CD14-positive monocyte (primary cell): ENCODE data around the gene SRP9. TPM values are rescaled to one million over a fixed set of nuclear protein-coding genes. Genes with fewer than 3 reads are reported as not detected.

Source experiments
- DNase-seq, 3 donors: peaks; one replicate each; pipeline ENCODE4 v3.0.0-alpha.2; 2011 to 2022
- H2AFZ ChIP-seq: 2 replicates; pipeline ENCODE4 v1.6.0; 2012; ENCODE audit warnings: mild to moderate bottlenecking, low read depth, low read length, inconsistent platforms; ENCODE audit not compliant: insufficient read depth, poor library complexity, severe bottlenecking
- H3K27ac ChIP-seq, 2 donors: 1 replicate in 1 of 2; 2 replicates in 1 of 2; pipeline ENCODE4 v1.5.1; 2012 to 2013; ENCODE audit warnings: low read length in 2 of 2, control low read depth in 1 of 2, inconsistent platforms in 1 of 2, low read depth in 1 of 2, mild to moderate bottlenecking in 1 of 2
- H3K27me3 ChIP-seq, 2 donors: one replicate each; pipeline versions ENCODE4 v1.6.0 to v1.6.1; 2011 to 2013; ENCODE audit warnings: low read length in 2 of 2; ENCODE audit not compliant: control insufficient read depth in 2 of 2, insufficient read depth in 2 of 2
- H3K36me3 ChIP-seq, 2 donors: replicated peaks in 1 of 2; 1 replicate in 1 of 2; 2 replicates in 1 of 2; pipeline versions ENCODE4 v1.5.1 to v1.6.1; 2012 to 2013; ENCODE audit warnings: low read length in 2 of 2, control low read depth in 1 of 2, inconsistent platforms in 1 of 2, mild to moderate bottlenecking in 1 of 2; ENCODE audit not compliant: insufficient read depth in 2 of 2, control insufficient read depth in 1 of 2
- H3K4me1 ChIP-seq, 2 donors: 1 replicate in 1 of 2; 2 replicates in 1 of 2; pipeline versions ENCODE4 v1.5.1 to v1.6.1; 2012 to 2013; ENCODE audit warnings: low read length in 2 of 2, control low read depth in 1 of 2, inconsistent platforms in 1 of 2, mild to moderate bottlenecking in 1 of 2, moderate library complexity in 1 of 2; ENCODE audit not compliant: insufficient read depth in 2 of 2, control insufficient read depth in 1 of 2
- H3K4me2 ChIP-seq: replicated peaks from 2 replicates; pipeline ENCODE3; 2012; ENCODE audit warnings: low read length, moderate library complexity, mild to moderate bottlenecking; ENCODE audit not compliant: poor library complexity, severe bottlenecking; ENCODE audit errors: extremely low read depth
- H3K4me3 ChIP-seq, 3 experiments: fragments of 200-600 bp in 1 of 3; sonication (generic) in 1 of 3; replicated peaks in 1 of 3; 1 replicate in 2 of 3; 2 replicates in 1 of 3; pipeline ENCODE4 v1.5.1; 2011 to 2013; ENCODE audit warnings: low read length in 3 of 3, mild to moderate bottlenecking in 3 of 3, control low read depth in 2 of 3, low read depth in 2 of 3, inconsistent platforms in 1 of 3, moderate library complexity in 1 of 3
- H3K79me2 ChIP-seq: 2 replicates; pipeline ENCODE4 v1.6.0; 2012; ENCODE audit warnings: mild to moderate bottlenecking, control low read depth, inconsistent platforms, low read length, moderate library complexity; ENCODE audit not compliant: insufficient read depth
- H3K9ac ChIP-seq: 2 replicates; pipeline ENCODE4 v1.6.0; 2017; ENCODE audit warnings: low read length, mild to moderate bottlenecking; ENCODE audit not compliant: insufficient read depth, poor library complexity, severe bottlenecking
- H3K9me3 ChIP-seq, 2 donors: replicated peaks in 1 of 2; 1 replicate in 1 of 2; 2 replicates in 1 of 2; pipeline versions ENCODE4 v1.5.1 to v1.6.1; 2012 to 2013; ENCODE audit warnings: low read length in 2 of 2, control low read depth in 1 of 2; ENCODE audit not compliant: control insufficient read depth in 1 of 2, insufficient read depth in 1 of 2
- H4K20me1 ChIP-seq: 2 replicates; pipeline ENCODE4 v1.6.0; 2012; ENCODE audit warnings: mild to moderate bottlenecking, low read length, control low read depth, moderate library complexity; ENCODE audit not compliant: insufficient read depth
- H3K27ac Mint-ChIP-seq, 7 donors: one replicate each; pipeline ENCODE4 v1.8.0; 2020; ENCODE audit warnings: mild to moderate bottlenecking in 7 of 7, mixed read lengths in 7 of 7, moderate library complexity in 6 of 7, inconsistent platforms in 2 of 7
- H3K27me3 Mint-ChIP-seq, 3 donors: one replicate each; pipeline ENCODE4 v1.8.0; 2021 to 2022; ENCODE audit warnings: low read depth in 3 of 3, mild to moderate bottlenecking in 3 of 3, mixed read lengths in 3 of 3, moderate library complexity in 3 of 3, inconsistent platforms in 1 of 3
- H3K36me3 Mint-ChIP-seq, 2 donors: one replicate each; pipeline ENCODE4 v1.8.0; 2020; ENCODE audit warnings: mixed read lengths in 2 of 2, inconsistent platforms in 1 of 2, mild to moderate bottlenecking in 1 of 2
- H3K4me1 Mint-ChIP-seq: one replicate; pipeline ENCODE4 v1.8.0; 2020; ENCODE audit warnings: mild to moderate bottlenecking, mixed read lengths
- H3K4me3 Mint-ChIP-seq, 2 donors: one replicate each; pipeline ENCODE4 v1.8.0; 2020; ENCODE audit warnings: mild to moderate bottlenecking in 2 of 2, mixed read lengths in 2 of 2, moderate library complexity in 1 of 2
- H3K9me3 Mint-ChIP-seq, 7 donors: one replicate each; pipeline ENCODE4 v1.8.0; 2020 to 2022; ENCODE audit warnings: mixed read lengths in 7 of 7, mild to moderate bottlenecking in 6 of 7, moderate library complexity in 6 of 7, inconsistent platforms in 2 of 7
- CTCF ChIP-seq: fragments of 200-600 bp; IDR thresholded peaks from one replicate; pipeline ENCODE4 v1.8.0; 2022; ENCODE audit warnings: antibody characterized with exemption, mild to moderate bottlenecking
- WGBS: methylation state at CpG from one replicate; pipeline ENCODE4 v1.1.5; 2013; ENCODE audit warnings: missing lambda C conversion rate; ENCODE audit not compliant: insufficient coverage; 5-methylcytosine and 5-hydroxymethylcytosine counted together
- intact Hi-C, 2 donors: fragments of 100-400 bp; cut with micrococcal nuclease; formaldehyde crosslinking; loops; one replicate each; pipeline versions ENCODE4 v1.15.0 to v1.15.1; 2023
- polyA plus RNA-seq, 3 donors: library from polyadenylated mRNA; depleted of rRNA in 1 of 3; unstranded in 2 of 3; stranded (reverse) in 1 of 3; fragments of 300-500 nt in 2 of 3; fragments of >200 nt in 1 of 3; fragmentation: Illumina TruSeq in 2 of 3; gene quantifications; 1 replicate in 2 of 3; 2 replicates in 1 of 3; pipeline ENCODE4 v1.2.3, GENCODE V29; 2012 to 2021

The SRP9 gene
- polyA plus RNA-seq, 3 donors = 89.5 to 329 (median 281) TPM

GRCh38 chr1:225747566-225747965 is 30.1 kb upstream of the SRP9 start:
- H3K79me2 ChIP-seq = no peaks in the 10 kb centered on the region
- H3K27ac ChIP-seq = no peak overlapping the region
- Mint-ChIP-seq H3K4me3 (no peak overlapping the region), H3K27ac (no peak overlapping the region), H3K4me1 (peaks cover 8% of the 10 kb centered on the region), H3K27me3 (peaks cover 0 to 3% (median 0%) of the 10 kb centered on the region in 3 donors), H3K9me3 (peaks cover 0 to 4% (median 3%) of the 10 kb centered on the region in 7 donors), H3K36me3 (no peaks in the 10 kb centered on the region)
- H3K4me2 ChIP-seq = no peak overlapping the region
- H2AFZ ChIP-seq = no peak overlapping the region
- H3K9me3 ChIP-seq = no peaks in the 10 kb centered on the region
- no peak overlapping the region for H3K9ac ChIP-seq
- H3K4me3 ChIP-seq = no peak overlapping the region
- WGBS = 98% methylated on average over 6 of the region's 7 CpGs
- DNase-seq = no peak
- TF ChIP-seq CTCF = no peak
- no peaks in the 10 kb centered on the region for H3K27me3 ChIP-seq
- intact Hi-C loops = no loop called here
- no peaks in the 10 kb centered on the region for H3K36me3 ChIP-seq
- H4K20me1 ChIP-seq = no peaks in the 10 kb centered on the region
- no peaks in the 10 kb centered on the region for H3K4me1 ChIP-seq

GRCh38 chr1:225748529-225748928 is 29.1 kb upstream of the SRP9 start:
- Mint-ChIP-seq H3K4me1 (peaks cover 8% of the 10 kb centered on the region), H3K27me3 (peaks cover 0 to 3% (median 0%) of the 10 kb centered on the region in 3 donors), H3K36me3 (no peaks in the 10 kb centered on the region), H3K9me3 (peaks cover 0 to 2% (median under 1%) of the 10 kb centered on the region in 7 donors), H3K27ac (no peak overlapping the region), H3K4me3 (no peak overlapping the region)
- no peaks in the 10 kb centered on the region for H3K79me2 ChIP-seq
- H2AFZ ChIP-seq = no peak overlapping the region
- no peaks in the 10 kb centered on the region for H3K4me1 ChIP-seq
- no peak for DNase-seq
- H3K27ac ChIP-seq = no peak overlapping the region
- intact Hi-C loops = no loop called here
- TF ChIP-seq CTCF = no peak
- H3K27me3 ChIP-seq = no peaks in the 10 kb centered on the region
- WGBS = 83% methylated on average over 6 of the region's 10 CpGs
- H4K20me1 ChIP-seq = no peaks in the 10 kb centered on the region
- no peak overlapping the region for H3K9ac ChIP-seq
- H3K4me3 ChIP-seq = no peak overlapping the region
- H3K36me3 ChIP-seq = no peaks in the 10 kb centered on the region
- no peak overlapping the region for H3K4me2 ChIP-seq
- no peaks in the 10 kb centered on the region for H3K9me3 ChIP-seq
